ENCODE data around the gene TOX4.

DNA sequence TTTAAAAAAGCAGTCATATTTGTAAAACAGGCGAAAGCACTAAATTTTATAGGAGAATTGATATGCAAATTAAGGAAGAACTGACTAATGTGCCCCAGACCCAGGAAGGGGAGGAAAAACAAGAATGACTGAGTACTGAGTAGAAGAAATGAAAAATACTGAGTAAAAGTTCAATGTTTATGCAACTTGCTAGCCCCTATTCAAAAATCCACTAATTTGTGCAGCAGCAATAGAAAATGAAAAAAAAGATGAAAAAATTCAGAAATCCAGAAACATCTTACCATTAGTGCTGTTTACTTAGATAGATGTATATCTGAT lies 27.1 kb upstream of the TOX4 start:
- no peak for TF ChIP-seq CTCF (IDR thresholded peaks at IDR 0.05)
- TF ChIP-seq POLR2A (IDR thresholded peaks at IDR 0.05) = no peak
